Kidney epithelial cell (primary cell): ENCODE data around the gene KRTAP4-7. TPM values are rescaled to one million over a fixed set of nuclear protein-coding genes. Genes with fewer than 3 reads are reported as not detected.
"Not testable (repeated sequence)": the region's sequence is repeated elsewhere in the genome, so short reads cannot be mapped to it uniquely, and the experiment has no call there.

ENCODE experiments used
- DNase-seq: peaks from one replicate; pipeline ENCODE4 v3.0.0-alpha.2; 2010; ENCODE audit warnings: low read depth
- H3K27me3 ChIP-seq: 2 replicates; pipeline ENCODE4 v1.6.0; 2011; ENCODE audit warnings: low read length; ENCODE audit not compliant: control insufficient read depth, insufficient read depth
- H3K36me3 ChIP-seq: 2 replicates; pipeline ENCODE4 v1.5.1; 2011; ENCODE audit warnings: low read length; ENCODE audit not compliant: control insufficient read depth, insufficient read depth
- H3K4me3 ChIP-seq: 2 replicates; pipeline ENCODE4 v1.5.1; 2011; ENCODE audit warnings: low read depth, mild to moderate bottlenecking, control low read depth, low read length
- CTCF ChIP-seq: IDR thresholded peaks from 2 replicates; pipeline ENCODE4 v1.5.1; 2011; ENCODE audit warnings: mild to moderate bottlenecking, moderate library complexity, low read length, control low read depth, inconsistent platforms; ENCODE audit not compliant: insufficient read depth, poor library complexity, severe bottlenecking
- total RNA-seq: library from RNA; depleted of rRNA; stranded (reverse); fragments of >200 nt; gene quantifications from 2 replicates; pipeline ENCODE4 v1.2.3, GENCODE V29; 2015

Gene KRTAP4-7
- total RNA-seq, 1 donor from 2014 or later, result not detected

DNA sequence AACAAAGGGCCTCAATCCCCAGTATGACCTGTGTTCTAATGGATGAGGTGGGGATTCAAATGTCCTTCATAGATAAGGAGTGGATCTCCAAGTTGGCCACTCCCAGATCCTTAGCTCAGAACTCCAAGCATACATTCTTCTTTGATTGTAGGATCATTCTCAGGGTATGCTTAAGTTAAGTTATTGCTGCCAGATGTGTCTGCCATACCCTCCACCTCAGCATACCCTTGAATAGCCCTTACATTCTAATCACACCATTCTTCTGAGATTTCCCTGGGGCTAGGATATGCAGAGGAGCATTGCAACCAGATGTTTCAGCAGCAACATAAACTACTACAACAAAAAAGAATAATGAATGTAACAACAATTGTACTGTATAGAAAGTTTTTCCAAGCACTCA is 16.7 kb upstream of the KRTAP4-7 start:
- H3K4me3 ChIP-seq, result no peak overlapping the region
- H3K36me3 ChIP-seq, result no peaks in the 10 kb centered on the region
- TF ChIP-seq CTCF, result no peak
- DNase-seq, result no peak
- no peaks in the 10 kb centered on the region for H3K27me3 ChIP-seq

DNA sequence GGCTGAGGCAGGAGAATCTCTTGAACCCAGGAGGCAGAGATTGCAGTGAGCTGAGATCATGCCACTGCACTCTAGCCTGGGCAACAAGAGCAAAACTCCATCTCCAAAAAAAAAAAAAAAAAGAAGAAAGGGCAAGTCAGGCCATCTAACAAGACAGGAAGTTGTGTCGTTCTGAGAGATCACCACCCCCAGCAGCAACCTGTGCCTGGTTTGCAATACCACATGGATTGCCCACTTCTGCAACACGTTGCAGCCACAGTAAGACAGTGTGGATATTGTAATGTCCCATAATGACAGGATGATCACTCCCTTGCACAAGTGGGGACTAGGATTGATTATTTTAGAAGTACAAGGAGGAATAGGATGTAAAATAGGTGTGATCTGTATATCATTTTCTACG is 14.9 kb upstream of the KRTAP4-7 start:
- H3K36me3 ChIP-seq, result no peaks in the 10 kb centered on the region
- H3K4me3 ChIP-seq, result no peak overlapping the region
- DNase-seq, result no peak
- TF ChIP-seq CTCF, result no peak
- no peaks in the 10 kb centered on the region for H3K27me3 ChIP-seq

DNA sequence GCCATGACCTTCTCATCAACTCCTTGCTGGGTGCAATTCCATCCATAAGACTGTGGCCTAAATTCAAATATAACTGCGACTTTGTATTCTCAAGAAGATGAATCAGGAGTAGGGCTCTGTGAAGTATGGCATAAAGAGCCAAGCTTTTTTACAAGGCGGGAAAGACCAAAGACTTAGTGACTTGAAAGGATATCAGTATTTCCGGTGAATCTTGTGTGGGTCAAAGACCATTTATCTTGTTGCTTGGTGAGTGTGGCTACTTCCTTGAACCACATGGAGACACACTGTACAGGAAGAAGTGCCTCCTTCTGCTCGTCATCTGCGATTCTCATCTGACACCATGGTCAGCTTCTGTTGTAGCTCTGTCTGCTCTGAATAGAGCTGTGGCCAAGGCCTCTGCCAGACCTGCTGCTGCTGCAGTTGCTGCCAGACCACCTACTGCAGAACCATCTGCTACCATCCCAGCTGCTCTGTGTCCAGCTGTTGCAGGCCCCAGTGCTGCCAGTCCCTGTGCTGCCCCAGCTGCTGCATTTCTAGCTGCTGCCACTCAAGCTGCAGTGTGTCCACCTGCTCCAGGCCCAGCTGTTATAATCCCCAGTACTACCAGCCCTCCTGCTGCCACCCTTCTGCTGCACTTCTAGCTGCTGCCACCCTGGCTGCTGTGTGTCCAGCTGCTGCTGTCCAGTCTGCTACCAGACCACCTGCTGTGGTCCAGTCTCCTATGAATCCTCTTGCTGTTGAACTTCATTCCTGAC is 12.2 kb upstream of the KRTAP4-7 start:
- no peak for DNase-seq
- Histone ChIP-seq H3K27me3 (no peaks in the 10 kb centered on the region), H3K36me3 (no peaks in the 10 kb centered on the region)

DNA sequence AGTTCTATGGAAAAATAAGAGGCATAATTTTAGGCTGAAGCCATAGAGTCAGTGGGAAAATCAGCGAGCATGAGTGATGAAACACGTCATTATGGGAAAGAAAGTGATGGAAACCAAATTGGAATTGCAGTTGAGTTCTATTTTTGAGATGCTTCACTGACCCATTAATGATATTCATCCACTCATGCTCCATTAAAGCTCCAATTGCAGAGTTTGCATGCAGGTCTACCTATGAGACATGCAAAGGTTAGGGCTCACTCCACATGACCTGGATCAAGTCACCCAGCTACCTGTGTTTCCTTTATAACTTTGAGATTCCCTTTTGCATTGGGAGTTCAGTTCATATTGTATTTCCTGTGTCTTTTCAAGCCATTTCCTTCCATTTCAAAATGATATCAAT is 10.3 kb upstream of the KRTAP4-7 start:
- Histone ChIP-seq H3K27me3 (no peaks in the 10 kb centered on the region), H3K4me3 (no peak overlapping the region), H3K36me3 (no peaks in the 10 kb centered on the region)
- no peak for DNase-seq
- no peak for TF ChIP-seq CTCF

More for the DNA sequence above, 12.2 kb upstream of the KRTAP4-7 start:
- no peak for TF ChIP-seq CTCF
- H3K4me3 ChIP-seq, result no peak overlapping the region

- no peak for DNase-seq
- no peaks in the 10 kb centered on the region for H3K27me3 ChIP-seq
- no peak for TF ChIP-seq CTCF
Observed at GRCh38 chr17:41076788-41077187, 7.2 kb upstream of the KRTAP4-7 start.

GRCh38 chr17:41082626-41083025 is 1.3 kb upstream of the KRTAP4-7 start:
- Histone ChIP-seq H3K36me3 (no peaks in the 10 kb centered on the region), H3K4me3 (no peak overlapping the region), H3K27me3 (no peaks in the 10 kb centered on the region)
- DNase-seq, result no peak
- TF ChIP-seq CTCF, result no peak

More at GRCh38 chr17:41076788-41077187, 7.2 kb upstream of the KRTAP4-7 start:
- Histone ChIP-seq H3K4me3 (no peak overlapping the region), H3K36me3 (no peaks in the 10 kb centered on the region)

- H3K27me3 ChIP-seq, H3K36me3 ChIP-seq, DNase-seq, H3K4me3 ChIP-seq: not testable (repeated sequence)
Observed at GRCh38 chr17:41083427-41083826, 523 bp upstream of the KRTAP4-7 start.

DNA sequence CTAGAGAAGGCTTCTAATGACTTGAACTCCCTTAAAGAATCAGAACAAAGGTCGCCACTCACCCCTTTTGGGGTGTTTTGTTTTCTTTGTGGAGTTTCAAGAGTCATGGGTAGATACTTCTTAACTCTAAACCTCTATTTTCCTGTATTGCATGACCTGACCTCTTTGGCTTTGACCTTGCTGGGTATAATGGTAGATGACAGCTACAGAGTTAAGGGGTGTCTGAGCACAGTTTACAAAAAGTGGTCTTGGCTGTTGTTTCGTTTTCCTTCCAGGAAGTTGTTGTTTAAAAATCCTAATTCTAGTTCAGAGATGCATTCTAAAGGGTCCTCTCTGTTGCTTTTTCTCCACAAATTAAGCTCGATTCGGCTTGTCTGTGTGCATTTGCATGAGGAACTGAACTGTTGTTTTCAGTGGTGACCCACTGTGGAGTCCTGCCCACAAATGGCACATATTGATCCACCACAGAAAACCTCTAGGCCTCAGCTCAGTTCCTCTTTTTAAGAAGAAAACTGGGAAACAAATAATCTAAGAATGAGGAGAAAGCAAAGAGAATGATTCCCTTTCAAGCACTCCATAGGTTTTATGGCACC is 4.9 kb downstream of the KRTAP4-7 start:
- not testable (repeated sequence) for H3K4me3 ChIP-seq, H3K27me3 ChIP-seq, H3K36me3 ChIP-seq, DNase-seq
